ENCODE data around the gene TIPIN.
"Not testable (repeated sequence)": the region's sequence is repeated elsewhere in the genome, so short reads cannot be mapped to it uniquely, and the experiment has no call there.

Gene TIPIN, protein sequence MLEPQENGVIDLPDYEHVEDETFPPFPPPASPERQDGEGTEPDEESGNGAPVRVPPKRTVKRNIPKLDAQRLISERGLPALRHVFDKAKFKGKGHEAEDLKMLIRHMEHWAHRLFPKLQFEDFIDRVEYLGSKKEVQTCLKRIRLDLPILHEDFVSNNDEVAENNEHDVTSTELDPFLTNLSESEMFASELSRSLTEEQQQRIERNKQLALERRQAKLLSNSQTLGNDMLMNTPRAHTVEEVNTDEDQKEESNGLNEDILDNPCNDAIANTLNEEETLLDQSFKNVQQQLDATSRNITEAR

DNA sequence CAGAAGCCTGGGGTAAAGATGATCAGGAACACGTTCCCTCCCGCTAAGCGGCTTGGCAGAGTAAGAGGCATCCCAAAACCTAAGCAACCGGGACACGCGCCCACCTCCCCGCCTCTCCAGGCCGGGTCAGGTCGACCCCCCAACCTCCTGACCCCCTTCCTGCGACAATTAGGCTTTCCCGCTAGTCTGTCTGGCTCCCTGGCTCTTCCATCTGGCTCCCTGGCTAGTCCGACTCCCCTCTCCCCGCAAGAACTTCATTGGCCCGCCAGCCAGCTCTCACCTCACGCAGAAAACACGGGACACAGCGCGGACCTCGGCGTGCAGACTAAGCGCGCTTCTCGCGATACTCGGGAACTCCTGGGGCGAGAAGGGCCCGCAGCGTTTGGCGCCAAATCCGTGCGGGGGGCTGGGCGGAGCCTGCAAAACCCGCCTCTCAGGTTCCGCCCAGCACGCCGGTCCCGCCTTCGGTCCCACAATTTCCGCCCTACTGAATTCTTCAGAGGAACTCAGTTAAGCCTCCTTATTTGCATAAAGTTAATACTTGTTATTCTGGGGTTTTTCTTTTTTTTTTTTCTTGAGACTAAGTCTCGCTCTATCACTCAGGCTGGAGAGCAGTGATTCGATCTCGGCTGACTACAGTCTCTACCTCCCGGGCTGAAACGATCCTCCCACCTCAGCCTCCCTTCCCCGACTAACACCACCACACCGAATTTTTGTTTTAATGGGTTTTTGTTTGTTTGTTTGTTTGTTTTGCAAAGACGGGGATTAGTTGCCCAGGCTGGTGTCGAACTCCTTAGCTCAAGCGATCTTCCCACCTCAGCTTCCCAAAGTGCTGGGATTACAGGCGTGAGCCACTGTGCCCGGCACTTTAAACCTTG, at the start of gene TIPIN:
TSS of gene TIPIN (minus strand) at position 327 of the 878 bp plus-strand sequence. CDS start 3,738 bp downstream, outside the sequence.
- no peaks in the 10 kb centered on the region for H3K9me3 Mint-ChIP-seq
- peaks cover 12 to 24% of the 10 kb centered on the region in 2 donors for H3K36me3 Mint-ChIP-seq
- H3K4me3 Mint-ChIP-seq: peak within 1 kb of the TSS; percentile 90
- ATAC-seq (replicated peaks): peak; percentile 97
- no peaks in the 10 kb centered on the region for H3K27me3 Mint-ChIP-seq
- H3K4me1 Mint-ChIP-seq: peaks cover 18 to 30% of the 10 kb centered on the region in 2 donors
- peak within 1 kb of the TSS; percentile 95 for H3K27ac Mint-ChIP-seq
- DNase-seq: peak; percentile 96

DNA sequence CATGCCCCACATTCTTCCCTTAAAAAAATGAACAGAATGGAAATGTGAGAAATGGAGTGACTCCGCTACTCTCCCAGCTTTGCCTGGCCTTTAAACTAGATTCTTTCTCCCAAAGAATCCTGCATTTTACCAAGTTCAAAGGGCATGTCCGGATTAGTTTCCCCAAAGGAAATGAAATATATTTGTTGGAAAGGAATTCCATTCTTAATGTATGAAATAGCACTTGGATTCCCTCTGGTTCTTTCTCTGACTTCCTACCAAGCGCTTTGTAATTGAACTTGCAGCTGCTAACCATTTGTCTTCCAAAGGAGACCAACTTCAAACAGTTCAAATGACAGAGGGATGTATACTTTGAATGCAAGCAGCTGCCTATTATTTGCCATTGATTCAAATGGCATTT, 49.1 kb upstream of the TIPIN start:
- ATAC-seq (replicated peaks) (no peak), DNase-seq (no peak)
- no peak overlapping the region for H3K27ac Mint-ChIP-seq
- peaks cover 20 to 39% of the 10 kb centered on the region in 2 donors for H3K36me3 Mint-ChIP-seq
- no peaks in the 10 kb centered on the region for H3K27me3 Mint-ChIP-seq
- no peaks in the 10 kb centered on the region for H3K9me3 Mint-ChIP-seq
- peaks cover 58 to 94% of the 10 kb centered on the region in 2 donors for H3K4me1 Mint-ChIP-seq
- no peak overlapping the region for H3K4me3 Mint-ChIP-seq

GRCh38 chr15:66405007-66405406, 48.5 kb upstream of the TIPIN start:
- H3K27me3 Mint-ChIP-seq: no peaks in the 10 kb centered on the region
- H3K9me3 Mint-ChIP-seq: no peaks in the 10 kb centered on the region
- H3K4me1 Mint-ChIP-seq: peaks cover 60 to 94% of the 10 kb centered on the region in 2 donors
- peaks cover 23 to 39% of the 10 kb centered on the region in 2 donors for H3K36me3 Mint-ChIP-seq
- DNase-seq (no peak), ATAC-seq (replicated peaks) (no peak)
- H3K4me3 Mint-ChIP-seq: peak overlapping the region in 1 of 2 donors; percentile 73
- H3K27ac Mint-ChIP-seq: no peak overlapping the region

GRCh38 chr15:66404532-66404931, 48.0 kb upstream of the TIPIN start:
- H3K4me1 Mint-ChIP-seq: peaks cover 57 to 92% of the 10 kb centered on the region in 2 donors
- DNase-seq (no peak), ATAC-seq (replicated peaks) (peak; percentile 64 to 65)
- peak overlapping the region; percentile 73 to 78 for H3K4me3 Mint-ChIP-seq
- peak overlapping the region; percentile 44 for H3K27ac Mint-ChIP-seq
- peaks cover 23 to 39% of the 10 kb centered on the region in 2 donors for H3K36me3 Mint-ChIP-seq
- H3K27me3 Mint-ChIP-seq: no peaks in the 10 kb centered on the region
- H3K9me3 Mint-ChIP-seq: no peaks in the 10 kb centered on the region

GRCh38 chr15:66404122-66404521, 47.6 kb upstream of the TIPIN start:
- no peaks in the 10 kb centered on the region for H3K27me3 Mint-ChIP-seq
- peaks cover 24 to 42% of the 10 kb centered on the region in 2 donors for H3K36me3 Mint-ChIP-seq
- peak overlapping the region; percentile 44 for H3K27ac Mint-ChIP-seq
- DNase-seq: no peak
- no peak for ATAC-seq (replicated peaks)
- peaks cover 55 to 92% of the 10 kb centered on the region in 2 donors for H3K4me1 Mint-ChIP-seq
- peak overlapping the region; percentile 73 to 78 for H3K4me3 Mint-ChIP-seq
- no peaks in the 10 kb centered on the region for H3K9me3 Mint-ChIP-seq

DNA sequence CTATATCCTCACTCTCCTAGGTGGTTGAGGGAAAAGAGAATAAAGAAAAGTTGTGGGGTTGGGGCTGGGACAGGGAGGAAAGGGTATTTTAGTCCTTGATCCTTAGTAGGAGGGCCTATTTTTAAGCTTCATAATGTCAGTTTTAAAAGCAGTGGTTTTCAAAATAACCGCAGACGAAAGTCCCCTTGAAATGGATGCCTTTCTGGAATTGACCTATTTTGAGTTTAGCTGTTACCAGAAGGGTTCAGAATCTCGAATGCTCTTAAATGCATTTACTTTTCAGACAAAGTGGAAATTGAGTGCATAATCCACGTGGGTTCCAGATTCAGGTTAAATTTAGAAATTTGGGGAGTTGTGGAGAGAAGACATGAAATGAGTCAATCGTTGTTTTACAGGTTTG, 46.8 kb upstream of the TIPIN start:
- Mint-ChIP-seq H3K4me1 (peaks cover 47 to 85% of the 10 kb centered on the region in 2 donors), H3K9me3 (no peaks in the 10 kb centered on the region), H3K27me3 (no peaks in the 10 kb centered on the region), H3K27ac (peak overlapping the region; percentile 51), H3K4me3 (peak overlapping the region in 1 of 2 donors; percentile 16), H3K36me3 (peaks cover 22 to 37% of the 10 kb centered on the region in 2 donors)
- ATAC-seq (replicated peaks) (no peak), DNase-seq (no peak)

GRCh38 chr15:66402761-66403284, 46.3 kb upstream of the TIPIN start:
- Mint-ChIP-seq H3K27ac (peak overlapping the region; percentile 31), H3K36me3 (peaks cover 27 to 39% of the 10 kb centered on the region in 2 donors), H3K9me3 (no peaks in the 10 kb centered on the region), H3K27me3 (no peaks in the 10 kb centered on the region), H3K4me3 (no peak overlapping the region), H3K4me1 (peaks cover 46 to 85% of the 10 kb centered on the region in 2 donors)
- ATAC-seq (replicated peaks): no peak
- no peak for DNase-seq

DNA sequence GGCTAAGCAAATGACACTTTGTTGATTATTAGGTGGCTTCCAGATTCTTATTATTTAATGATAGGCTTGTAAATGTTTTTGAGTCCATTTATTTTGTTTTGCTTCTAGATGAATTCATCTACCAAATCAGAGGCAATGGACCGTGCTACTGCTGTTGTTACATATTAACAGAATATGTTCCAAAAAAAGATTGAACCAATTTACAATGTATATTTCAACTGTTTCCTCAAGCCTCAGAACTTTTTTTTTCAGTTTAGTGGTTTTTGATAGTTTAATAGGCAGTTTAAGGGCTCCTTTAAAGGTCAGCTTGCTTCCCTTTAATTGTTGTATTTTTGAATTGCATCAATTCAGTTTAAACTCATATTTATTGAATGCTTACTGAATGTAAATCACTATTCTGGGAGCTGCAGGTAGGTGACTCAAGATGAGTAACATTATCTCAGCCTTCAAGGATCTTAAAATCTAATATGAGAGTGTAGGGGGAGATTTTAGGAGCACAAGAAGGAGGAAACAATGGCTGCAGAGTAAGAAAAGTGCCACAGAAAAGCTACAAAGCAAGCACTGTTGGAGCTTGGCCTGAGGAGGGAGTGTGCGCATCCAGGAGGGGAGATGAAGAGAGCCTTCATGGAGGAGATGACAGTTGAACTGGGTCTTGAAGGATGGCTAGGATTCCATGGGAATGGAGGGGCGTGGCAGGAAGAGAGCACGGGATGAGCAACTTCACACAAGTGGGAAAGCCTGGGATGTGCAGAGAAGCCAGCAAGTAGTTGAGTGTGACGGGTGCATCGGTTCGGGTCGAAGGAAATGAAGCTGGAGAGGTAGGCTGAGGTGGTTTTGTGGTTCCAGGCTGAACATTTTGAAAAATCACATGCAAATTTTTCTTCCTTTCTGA, 44.9 kb upstream of the TIPIN start:
- Mint-ChIP-seq H3K9me3 (no peaks in the 10 kb centered on the region), H3K36me3 (peaks cover 27 to 39% of the 10 kb centered on the region in 2 donors), H3K4me3 (peak overlapping the region; percentile 67 to 84), H3K27me3 (no peaks in the 10 kb centered on the region), H3K4me1 (peaks cover 40 to 77% of the 10 kb centered on the region in 2 donors), H3K27ac (peak overlapping the region; percentile 11)
- ATAC-seq (replicated peaks): peak; percentile 59 to 60
- DNase-seq: no peak

GRCh38 chr15:66400351-66400774, 43.9 kb upstream of the TIPIN start:
- no peak for DNase-seq
- no peak for ATAC-seq (replicated peaks)
- Mint-ChIP-seq H3K4me3 (peak overlapping the region in 1 of 2 donors; percentile 84), H3K27me3 (no peaks in the 10 kb centered on the region), H3K4me1 (peaks cover 34 to 72% of the 10 kb centered on the region in 2 donors), H3K9me3 (no peaks in the 10 kb centered on the region), H3K27ac (peak overlapping the region; percentile 49), H3K36me3 (peaks cover 32 to 41% of the 10 kb centered on the region in 2 donors)

GRCh38 chr15:66399276-66399675, 42.8 kb upstream of the TIPIN start:
- H3K4me1 Mint-ChIP-seq: peaks cover 28 to 76% of the 10 kb centered on the region in 2 donors
- ATAC-seq (replicated peaks): no peak
- no peaks in the 10 kb centered on the region for H3K27me3 Mint-ChIP-seq
- H3K4me3 Mint-ChIP-seq: no peak overlapping the region
- peaks cover 32 to 39% of the 10 kb centered on the region in 2 donors for H3K36me3 Mint-ChIP-seq
- H3K27ac Mint-ChIP-seq: no peak overlapping the region
- H3K9me3 Mint-ChIP-seq: no peaks in the 10 kb centered on the region
- DNase-seq: no peak

DNA sequence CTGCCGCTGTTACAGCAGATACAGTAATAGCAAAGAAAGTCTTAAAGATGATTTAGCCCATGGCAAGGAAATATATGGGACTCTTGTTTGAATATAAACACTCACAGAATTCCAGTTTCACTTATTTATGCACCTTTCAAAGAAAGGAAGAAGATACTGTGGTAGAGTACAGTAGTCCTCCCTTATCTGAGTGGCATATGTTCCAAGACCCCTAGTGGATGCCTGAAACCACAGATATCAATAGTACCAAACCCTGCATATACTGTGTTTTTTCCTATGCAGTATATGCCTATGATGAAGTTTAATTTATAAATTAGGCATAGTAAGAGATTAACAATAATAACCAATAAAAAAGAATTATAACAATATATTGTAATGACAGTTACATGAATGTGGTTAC, 38.4 kb upstream of the TIPIN start:
- peaks cover 24 to 76% of the 10 kb centered on the region in 2 donors for H3K4me1 Mint-ChIP-seq
- no peaks in the 10 kb centered on the region for H3K9me3 Mint-ChIP-seq
- no peak for DNase-seq
- no peak overlapping the region for H3K4me3 Mint-ChIP-seq
- H3K36me3 Mint-ChIP-seq: peaks cover 33 to 49% of the 10 kb centered on the region in 2 donors
- no peak overlapping the region for H3K27ac Mint-ChIP-seq
- no peak for ATAC-seq (replicated peaks)
- H3K27me3 Mint-ChIP-seq: no peaks in the 10 kb centered on the region

DNA sequence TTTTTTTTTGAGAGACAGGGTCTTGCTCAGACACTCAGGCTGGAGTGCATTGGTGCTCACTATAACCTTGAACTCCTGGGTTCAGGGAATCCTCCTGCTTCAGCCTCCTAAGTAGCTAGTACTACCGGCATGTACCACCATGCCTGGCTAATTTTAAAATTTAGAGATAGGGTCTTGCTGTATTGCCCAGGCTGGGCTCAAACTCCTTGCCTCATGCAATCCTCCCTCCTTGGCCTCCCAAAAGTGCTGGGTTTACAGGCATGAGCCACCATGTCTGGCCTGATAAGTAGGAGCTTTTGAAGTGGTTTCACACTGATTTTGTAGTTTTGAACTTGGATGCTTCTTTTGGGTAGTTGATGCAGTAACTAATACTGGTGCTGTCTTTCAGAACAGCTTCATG, 38.0 kb upstream of the TIPIN start:
- H3K4me3 Mint-ChIP-seq: no peak overlapping the region
- ATAC-seq (replicated peaks): no peak
- no peaks in the 10 kb centered on the region for H3K27me3 Mint-ChIP-seq
- H3K4me1 Mint-ChIP-seq: peaks cover 26 to 77% of the 10 kb centered on the region in 2 donors
- H3K9me3 Mint-ChIP-seq: no peaks in the 10 kb centered on the region
- DNase-seq: no peak
- peaks cover 35 to 49% of the 10 kb centered on the region in 2 donors for H3K36me3 Mint-ChIP-seq
- H3K27ac Mint-ChIP-seq: no peak overlapping the region

- ATAC-seq (replicated peaks); H3K4me3 Mint-ChIP-seq; DNase-seq; H3K9me3 Mint-ChIP-seq; H3K27me3 Mint-ChIP-seq; H3K27ac Mint-ChIP-seq: not testable (repeated sequence)
- Mint-ChIP-seq H3K36me3 (peaks cover 32 to 47% of the 10 kb centered on the region in 2 donors), H3K4me1 (peaks cover 31 to 83% of the 10 kb centered on the region in 2 donors)
Measured at GRCh38 chr15:66393037-66393436, 36.6 kb upstream of the TIPIN start.

All from stimulated activated naive B cell treated with anti-CD40 and anti-IgM and Interleukin-4, amounts not matched to agents 10 μg/mL and 1 μg/mL and 100 μg/mL, for 72 hours (primary cell).